ENCODE results near the gene MEGF6.

Gene MEGF6

DNA sequence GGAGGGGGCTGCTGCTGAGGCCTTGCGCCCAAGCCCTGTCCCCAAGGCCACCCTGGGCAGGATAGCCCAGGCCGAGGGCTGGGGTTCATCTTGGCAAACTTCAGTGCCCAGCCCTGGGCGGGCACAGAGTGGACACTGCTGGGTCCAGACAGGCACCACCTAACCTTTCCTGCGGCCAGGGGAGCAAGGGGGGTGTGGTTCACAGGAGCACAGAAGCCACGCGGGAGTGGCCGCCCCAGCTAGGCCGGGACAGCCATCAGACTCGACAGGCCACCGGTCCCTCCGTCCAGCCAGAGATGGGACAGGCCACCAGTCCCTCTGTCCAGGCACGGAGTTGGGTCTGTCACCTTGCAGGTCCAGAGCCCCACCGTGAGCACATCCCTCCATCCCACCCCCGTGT is 127.9 kb downstream of the MEGF6 start:
- DNase-seq (ENCODE audit: low read depth): no peak

DNA sequence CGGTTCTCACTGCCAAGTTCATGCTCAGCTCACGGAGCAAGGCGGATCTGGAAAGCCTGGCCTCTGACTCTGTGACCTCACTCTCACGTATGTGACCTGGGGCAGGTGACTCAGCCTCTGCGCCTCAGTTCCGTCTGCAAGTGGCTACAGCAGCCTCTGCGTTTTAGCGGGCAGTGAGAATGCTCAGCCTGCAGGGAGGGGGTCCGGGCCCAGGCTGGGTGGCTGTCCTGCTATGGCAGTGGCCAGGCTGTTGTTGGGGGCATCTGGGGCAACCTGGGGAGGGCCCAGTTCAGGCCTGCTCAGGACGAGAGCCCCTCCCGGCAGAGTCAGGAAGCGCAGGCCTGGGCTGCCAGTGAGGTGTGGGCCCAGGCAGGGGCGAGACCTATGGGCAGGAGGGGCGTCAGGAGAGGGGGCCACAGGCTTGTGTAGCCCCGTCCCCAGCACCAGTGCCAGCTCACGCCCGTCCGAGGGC is 128.9 kb downstream of the MEGF6 start:
- DNase-seq (ENCODE audit: low read depth): peak; percentile 22

DNA sequence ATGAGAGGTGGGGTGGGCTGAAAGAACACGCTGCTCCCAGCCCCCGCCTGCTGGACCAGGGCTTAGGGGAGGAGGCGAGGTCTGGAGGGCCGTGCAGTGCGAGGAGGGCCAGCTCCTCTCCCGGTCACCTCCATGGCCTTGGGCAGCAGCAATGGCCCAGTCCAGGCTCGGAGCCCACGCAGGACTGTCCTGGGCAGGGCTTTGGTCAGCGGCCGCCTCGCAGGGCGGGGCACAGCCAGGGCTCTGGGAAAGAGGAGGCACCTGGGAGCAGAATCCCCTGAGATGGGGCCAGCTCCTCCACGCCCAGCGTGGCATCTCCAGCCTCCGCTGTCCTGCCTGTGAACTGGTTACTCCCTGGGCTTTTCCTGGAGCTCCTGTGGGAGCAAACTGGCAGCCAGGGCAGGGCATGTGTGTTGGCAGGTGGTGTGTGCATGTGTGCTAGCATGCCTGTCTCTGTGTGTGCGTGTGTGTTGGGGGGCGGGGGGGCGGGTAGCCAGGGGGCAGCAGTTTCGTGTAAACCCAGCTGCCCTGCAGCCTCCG is 129.4 kb downstream of the MEGF6 start:
- no peak for DNase-seq (ENCODE audit: low read depth)

DNA sequence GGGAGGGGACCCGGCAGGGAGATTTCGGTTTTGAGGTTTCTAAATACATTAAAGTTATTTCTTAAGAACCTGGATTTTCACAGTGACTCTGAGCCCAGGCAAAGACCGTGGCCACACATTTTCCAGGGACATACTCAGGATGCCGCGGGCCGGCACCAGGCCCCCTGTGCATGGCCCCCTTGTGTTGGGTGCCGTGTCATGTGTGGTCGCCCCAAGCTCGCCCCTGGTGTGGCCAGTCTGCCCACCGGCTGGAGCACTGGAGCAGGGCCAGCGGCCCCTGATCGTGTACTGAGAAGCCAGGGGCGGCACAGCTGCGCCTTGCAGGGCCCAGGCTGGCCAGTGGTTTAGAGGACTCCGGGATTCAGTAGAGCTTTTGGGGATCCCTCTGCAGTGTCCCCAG is 130.3 kb downstream of the MEGF6 start:
- DNase-seq (ENCODE audit: low read depth): no peak

DNA sequence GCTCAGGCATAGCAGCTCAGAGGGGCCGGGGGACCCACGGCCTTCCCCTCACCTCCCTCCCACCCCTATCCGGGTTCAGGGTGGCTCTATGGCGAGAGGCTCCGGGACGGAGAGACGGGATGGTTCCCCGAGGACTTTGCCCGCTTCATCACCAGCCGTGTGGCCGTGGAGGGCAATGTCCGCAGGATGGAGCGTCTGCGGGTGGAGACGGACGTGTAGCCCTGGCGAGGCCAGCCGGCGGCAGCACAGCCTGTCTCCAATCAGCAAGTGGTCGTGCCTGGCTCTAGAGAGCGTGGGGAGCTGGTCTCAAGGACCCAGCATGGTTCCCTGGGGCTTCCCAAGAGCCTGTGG is 131.0 kb downstream of the MEGF6 start:
- no peak for DNase-seq (ENCODE audit: low read depth)

DNA sequence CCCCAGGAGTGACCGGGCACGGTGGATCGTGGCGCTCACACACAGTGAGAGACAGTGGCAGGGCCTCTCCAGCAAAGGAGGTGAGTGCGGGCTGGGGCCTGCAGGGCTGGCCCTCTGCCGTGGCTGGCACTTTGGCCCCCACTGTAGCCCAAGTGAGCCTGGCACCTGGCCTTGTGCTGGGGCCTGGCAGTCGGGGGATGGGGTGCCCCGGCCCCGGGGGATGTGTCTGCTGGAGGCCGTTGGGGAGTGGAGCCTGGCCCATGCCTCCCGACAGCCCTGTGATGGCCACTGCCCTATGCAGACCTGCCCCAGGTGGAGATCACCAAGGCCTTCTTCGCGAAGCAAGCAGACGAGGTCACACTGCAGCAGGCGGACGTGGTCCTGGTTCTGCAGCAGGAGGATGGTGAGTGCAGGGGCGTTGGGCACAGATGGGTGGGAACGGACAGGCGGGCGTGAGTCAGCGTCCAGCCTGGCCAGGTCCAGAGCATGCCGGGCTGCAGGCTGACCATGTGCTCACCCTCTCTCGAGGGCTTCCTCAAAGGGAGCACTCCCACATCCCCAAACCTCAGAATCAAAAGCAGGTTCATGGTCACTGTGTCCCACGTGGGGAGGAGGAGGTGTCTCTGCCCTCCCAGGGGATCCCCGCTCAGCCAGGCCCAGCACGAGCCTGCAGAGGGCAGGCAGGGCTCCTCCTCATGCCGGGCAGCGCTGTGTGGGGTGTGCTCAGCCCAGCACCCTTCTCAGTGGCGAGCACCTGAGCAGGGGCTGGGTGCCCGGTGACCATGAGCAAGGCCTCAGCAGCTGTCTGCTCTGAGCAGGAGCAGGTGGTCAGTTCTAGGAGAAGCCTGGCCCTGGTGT is 131.6 kb downstream of the MEGF6 start:
- DNase-seq (ENCODE audit: low read depth): no peak

DNA sequence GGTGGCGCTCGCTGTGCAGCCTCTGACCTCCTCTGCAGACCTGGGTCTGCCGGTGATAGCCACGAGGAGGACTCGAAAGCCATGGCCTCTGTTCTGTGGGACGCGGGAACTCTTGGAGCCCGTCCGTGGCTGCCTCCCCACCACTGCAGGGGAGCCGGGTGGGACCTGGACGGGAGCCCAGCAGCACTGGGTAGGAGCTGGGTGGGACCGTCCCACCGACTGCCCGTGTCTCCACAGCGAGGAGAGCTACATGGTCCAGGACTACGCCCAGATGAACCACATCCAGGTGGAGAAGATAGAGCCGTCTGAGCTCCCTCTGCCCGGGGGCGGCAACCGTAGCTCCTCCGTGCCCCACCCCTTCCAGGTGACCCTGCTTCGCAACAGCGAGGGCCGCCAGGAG is 133.1 kb downstream of the MEGF6 start:
- no peak for DNase-seq (ENCODE audit: low read depth)

DNA sequence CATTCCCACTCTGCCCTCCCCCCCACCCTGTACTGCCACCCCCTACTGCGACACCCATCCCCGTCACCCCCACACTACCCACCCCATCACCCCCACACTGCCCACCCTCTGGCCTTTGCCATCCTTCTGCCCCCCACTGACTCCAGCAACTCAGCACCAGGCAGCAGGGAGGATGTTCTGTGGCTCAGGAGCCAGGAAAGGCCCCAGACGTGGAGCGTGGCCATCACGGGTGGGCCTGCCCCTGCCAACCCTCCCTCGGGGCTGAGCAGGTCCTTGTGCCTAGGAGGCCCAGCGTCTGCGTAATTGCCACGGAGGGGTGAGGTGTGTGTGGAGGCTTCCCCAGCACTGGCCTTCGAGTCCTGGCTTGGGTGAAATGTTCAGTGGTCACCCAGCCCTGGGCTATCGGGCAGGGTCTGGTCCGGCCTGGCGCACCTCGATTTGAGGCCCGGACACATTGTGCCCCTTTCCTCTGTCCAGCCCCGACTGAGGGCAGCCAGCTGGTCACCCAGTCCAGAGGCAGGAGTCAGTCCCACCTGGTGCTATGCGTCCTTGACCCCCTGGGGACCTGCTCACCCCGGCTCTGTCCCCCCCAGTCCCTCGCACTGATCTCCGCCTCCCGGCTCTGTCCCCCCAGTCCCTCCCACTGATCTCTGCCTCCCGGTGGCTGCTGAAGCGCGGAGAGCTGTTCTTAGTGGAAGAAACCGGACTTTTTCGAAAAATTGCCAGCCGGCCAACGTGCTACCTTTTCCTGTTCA is 133.9 kb downstream of the MEGF6 start:
- DNase-seq (ENCODE audit: low read depth): no peak

DNA sequence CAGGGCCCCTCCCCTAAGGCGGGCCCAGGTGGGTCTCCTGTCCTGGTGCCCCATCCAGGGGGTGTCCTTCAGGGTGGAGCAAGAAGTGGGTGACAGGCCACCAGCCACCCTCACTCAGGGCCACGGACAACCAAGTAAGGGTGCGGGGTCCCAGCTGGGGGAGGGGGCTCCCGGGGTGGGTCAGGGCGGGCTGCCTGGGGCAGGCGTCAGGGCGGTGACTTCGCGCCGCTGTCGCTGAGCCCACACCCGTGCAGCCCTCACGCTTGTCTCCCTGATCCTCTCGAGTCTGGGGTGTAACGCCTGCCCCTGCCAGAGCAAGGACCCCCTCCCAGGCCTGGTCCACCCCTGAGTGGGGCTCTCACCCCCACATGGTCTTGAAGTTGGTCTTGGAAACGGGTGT is 134.6 kb downstream of the MEGF6 start:
- no peak for DNase-seq (ENCODE audit: low read depth)

DNA sequence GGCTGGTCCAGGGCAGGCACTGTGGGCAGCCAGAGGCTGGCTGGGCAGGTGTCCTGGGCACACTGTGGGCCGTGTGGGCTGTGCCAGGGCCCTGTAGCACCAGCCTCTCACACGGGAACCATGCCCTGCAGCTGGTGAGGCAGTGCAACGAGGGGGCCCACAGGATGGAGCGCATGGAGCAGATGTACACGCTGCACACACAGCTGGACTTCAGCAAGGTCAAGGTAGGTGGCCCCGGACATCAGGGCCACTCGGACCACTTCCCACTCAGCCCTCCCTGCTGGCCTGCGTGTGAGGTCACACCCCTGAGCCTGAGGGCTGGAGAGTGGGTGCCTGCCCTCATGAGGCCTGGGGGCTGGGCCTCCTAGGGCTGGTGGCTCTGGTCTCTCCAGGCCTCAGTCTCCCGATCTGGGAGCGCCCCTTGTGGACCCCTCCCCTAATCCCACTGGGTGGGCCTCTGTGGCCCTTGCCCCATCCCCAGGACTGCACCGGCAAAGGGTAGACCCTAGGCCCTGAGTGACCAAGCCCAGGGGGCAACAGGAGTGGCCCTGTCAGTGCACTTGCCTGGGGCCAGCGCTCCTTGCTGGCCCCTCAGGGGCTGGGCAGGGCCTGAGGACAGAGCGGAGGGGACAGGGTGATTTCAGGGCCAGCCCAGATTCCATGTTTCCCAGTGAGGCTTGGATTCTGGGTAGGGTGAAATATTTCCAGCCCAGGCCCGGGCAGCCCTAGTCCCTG is 135.3 kb downstream of the MEGF6 start:
- no peak for DNase-seq (ENCODE audit: low read depth)

DNA sequence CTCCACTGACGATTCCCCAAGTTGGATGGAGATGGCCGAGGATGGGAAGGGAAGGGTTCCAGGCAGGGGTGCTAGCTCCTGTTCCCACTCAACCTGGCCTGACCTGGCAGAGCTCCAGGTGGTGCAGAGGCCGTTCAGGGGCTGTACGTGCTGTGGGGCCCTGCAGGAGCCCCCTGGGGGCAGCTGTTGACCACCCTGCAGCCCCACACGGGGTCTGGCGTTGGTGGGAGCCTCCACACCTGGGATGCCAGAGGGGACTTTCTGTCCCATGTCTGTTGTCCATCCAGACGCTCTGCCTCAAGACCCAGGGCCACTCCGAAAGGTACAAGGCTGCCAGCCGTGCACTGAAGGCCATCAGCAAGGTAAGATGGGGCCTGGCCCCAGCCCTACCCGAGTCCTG is 136.9 kb downstream of the MEGF6 start:
- no peak for DNase-seq (ENCODE audit: low read depth)

DNA sequence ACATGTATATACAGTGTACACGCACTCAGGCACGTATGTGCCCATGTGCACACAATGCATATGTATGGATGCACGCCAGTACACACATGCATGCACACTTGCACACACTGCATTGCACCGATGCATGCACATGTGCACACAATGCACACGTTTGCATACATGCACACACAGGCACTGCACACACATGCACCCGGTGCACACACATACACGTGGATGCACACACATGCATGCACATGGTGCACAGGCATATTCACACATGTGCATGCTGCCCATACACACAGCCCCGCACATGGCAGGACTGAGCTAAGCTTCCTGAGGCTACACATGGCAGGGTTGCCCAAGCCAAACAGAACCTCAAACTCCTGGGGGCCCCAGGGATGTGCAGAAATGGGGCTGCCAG is 137.3 kb downstream of the MEGF6 start:
- DNase-seq (ENCODE audit: low read depth): no peak

DNA sequence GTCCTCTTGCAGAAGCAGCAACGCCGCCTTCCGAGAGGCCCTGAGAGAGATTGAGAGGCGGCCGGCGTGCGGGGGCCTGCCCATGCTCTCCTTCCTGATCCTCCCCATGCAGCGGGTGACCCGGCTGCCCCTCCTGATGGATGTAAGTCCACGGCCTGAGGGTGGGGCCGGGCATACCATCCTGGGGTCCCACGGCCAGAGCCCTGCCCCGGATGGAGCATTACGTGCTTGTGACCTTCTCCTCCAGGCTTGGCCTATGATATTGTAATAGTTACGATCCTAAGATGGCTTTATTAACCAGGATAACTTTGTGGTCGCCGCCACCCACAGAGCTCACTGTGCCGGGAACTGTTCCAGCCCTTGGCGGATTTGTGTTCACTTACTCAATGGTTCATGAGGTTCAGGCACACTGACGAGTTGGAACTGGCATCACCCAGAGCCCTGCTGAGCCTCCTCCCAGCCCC is 137.9 kb downstream of the MEGF6 start:
- DNase-seq (ENCODE audit: low read depth): peak; percentile 90

DNA sequence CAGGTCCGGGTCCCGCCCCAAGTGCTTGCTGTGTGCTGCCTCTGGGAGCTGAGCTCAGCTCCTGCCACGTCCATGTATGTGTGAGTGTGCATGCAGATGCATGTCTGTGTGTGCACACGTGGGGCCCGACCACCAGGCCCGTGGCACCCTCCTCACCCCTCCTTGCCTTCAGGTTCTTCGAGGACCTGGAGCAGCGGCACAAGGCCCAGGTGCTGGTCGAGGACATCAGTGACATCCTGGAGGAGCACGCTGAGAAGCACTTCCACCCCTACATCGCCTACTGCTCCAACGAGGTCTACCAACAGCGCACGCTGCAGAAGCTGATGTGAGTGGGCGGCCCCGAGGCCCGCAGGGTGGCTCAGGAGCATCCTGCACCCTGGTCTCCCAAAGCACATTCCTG is 138.4 kb downstream of the MEGF6 start:
- no peak for DNase-seq (ENCODE audit: low read depth)

DNA sequence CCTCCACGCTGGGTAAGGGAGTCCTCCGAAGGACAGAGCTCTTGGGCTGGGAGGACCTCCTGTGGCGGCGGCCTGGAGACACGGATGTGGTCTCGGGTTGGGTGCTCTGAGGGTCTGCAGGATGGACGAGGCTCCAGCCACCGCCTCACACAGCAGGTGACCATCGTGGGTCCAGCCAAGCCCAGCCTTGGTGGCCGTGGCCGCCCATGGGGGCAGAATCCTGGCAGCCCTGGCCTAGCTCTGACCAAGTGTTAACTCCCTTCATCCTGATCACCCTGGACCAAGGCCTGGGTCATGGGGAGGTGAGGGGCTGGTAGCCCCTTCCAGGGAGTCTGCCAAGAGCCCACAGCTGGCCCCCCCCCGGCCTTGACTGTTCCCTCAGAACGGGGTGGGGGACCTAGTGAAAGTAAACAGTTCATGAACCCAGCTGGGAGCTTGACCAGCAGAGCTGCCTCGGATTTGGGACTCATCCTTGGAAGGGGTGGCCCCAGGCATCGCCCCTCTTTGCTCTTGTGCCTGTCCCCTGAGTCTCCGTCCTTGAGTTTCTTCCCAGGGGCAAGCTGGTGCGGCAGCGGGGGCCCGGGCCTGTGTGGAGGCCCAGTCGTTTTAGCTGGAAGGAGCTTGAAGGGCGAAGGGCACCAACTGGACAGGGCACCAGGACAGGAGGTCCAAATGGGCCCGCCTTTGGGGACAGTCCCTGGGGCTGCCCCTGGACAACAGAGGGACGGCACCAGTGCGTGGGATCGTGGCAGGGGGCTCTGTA is 139.0 kb downstream of the MEGF6 start:
- DNase-seq (ENCODE audit: low read depth): no peak

DNA sequence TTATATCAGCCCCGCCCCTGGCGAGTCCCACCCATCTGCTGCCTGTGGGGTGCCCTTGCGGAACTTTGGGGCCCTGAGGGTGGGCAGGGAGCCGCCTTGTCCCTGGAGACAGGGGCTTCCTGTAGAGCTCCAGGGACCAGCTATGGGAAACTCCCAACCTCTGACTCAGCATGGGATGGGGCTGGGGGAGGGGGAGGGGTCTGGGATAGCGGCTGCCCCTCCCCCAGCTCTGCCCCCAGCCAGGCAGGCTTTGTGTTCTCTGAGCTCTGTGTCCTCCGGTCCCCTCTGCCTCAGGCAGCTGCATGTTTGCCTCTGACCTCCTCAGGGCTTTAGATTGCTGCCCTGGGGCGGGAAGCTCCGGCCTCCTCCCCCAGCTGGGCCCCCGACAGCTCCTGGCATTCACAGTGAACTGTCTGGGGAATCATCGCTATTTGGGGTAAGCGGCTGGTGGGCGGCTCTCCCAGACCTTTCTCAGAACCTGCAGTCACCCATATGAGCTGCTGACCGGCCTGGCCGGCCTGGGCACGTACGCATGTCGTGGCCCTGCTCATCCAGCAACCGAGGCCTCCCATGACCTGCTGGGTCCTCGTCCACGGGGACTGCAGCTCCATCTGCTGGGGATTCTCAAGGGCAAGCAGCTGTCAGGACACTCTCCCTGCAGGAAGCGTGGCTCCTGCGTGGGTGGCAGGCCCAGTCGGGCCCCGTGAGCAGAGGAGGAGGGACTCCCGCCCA is 139.8 kb downstream of the MEGF6 start:
- peak; percentile 49 for DNase-seq (ENCODE audit: low read depth)

DNA sequence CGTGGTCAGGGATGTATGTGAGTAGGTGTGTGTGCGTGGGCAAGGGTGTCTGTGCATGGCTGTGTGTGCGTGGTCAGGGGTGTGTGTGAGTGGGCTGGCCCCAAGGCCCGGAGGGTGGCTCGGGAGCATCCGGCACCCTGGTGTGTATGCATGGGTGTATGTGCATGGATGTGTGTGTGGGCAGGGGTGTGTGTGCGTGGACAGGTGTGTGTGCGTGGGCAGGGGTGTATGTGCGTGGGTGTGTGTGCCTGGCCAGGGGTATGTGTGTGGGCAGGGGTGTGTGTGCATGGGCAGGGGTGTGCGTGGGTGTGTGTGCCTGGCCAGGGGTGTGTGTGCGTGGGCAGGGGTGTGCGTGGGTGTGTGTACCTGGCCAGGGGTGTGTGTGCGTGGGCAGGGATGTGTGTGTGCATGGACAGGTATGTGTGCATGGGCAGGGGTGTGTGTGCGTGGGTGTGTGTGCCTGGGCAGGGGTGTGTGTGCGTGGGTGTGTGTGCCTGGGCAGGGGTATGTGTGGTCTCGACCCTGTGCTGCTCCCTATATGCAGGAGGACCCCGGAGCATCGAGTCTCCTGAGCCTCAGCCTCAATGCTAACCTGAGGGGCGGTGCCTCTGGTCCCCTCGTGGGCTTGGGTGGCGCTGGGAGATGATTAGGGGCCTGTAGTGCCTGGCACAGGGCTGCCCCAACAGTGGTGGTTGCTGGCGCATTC is 140.5 kb downstream of the MEGF6 start:
- no peak for DNase-seq (ENCODE audit: low read depth)

DNA sequence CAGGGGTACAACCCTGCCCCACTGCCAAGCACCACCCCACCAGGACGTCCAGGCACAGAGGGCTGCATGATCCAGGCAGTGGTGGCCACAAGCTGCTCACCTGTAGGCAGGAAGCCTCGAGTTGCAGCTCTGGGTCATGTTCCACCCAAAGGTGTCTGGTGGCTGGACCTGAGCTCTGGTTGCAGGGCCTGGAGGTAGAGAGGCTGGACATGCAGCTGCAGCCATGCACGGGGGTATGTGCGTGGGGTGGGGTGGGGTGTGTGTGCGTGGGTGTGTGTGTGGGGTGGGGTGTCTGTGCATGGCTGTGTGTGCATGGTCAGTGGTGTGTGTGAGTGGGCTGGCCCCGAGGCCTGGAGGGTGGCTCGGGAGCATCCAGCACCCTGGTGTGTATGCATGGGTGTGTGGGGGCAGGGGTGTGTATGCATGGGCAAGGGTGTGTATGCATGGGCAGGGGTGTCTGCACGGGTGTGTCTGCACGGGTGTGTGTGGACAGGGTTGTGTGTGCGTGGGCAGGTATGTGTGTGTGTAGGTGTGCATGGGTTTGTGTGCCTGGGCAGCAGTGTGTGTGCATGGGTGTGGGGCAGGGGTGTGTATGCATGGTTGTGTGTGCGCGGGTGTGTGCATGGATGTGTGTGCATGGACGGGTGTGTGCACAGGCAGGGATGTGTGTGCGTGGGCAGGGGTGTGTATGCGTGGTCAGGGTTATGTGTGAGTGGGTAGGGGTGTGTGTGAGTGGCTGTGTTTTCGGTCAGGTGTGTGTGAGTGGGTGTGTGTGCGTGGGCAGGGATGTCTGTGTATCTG is 141.3 kb downstream of the MEGF6 start:
- no peak for DNase-seq (ENCODE audit: low read depth)

DNA sequence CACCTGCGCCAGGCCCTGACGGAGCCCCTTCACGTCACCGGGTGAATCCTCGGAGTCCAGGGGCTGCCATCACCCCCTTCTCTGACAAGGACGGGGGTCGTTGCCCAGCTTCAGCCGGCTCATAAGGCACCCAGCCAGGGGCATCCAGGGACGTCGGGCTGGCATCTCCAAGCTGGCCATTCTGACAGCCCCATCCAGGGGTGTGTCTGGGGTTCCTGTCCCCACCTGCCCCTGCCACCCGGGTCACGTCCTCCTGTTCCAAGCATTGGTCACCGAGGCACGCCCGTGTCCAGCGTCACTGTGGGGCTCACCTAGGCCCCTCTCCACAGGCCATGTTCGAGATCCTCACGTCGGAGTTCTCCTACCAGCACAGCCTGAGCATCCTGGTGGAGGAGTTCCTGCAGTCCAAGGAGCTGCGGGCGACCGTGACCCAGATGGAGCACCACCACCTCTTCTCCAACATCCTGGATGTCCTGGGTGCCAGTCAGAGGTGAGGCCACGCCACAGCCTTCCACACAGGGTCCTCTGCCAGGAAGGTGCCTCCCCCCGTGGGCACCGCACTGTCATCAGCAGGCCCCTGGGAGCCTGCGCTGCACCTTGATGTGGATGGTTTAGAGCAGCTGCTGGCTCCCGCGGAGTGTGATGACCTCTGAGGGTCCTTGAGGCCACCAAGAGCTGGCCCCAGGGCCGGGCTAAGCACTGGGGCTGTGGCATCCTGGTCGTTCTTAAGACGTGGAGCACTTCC is 142.0 kb downstream of the MEGF6 start:
- no peak for DNase-seq (ENCODE audit: low read depth)
